Tongue (tissue), 2 donors: ENCODE measurements around the gene MICALL2. TPM values are rescaled to one million over a fixed set of nuclear protein-coding genes. Genes with fewer than 3 reads are reported as not detected.

Experiments
- DNase-seq: peaks from one replicate; pipeline ENCODE4 v3.0.0-alpha.2; 2015
- total RNA-seq: library from RNA; depleted of rRNA; stranded (reverse); fragments of >200 nt; gene quantifications from one replicate; pipeline ENCODE4 v1.2.3, GENCODE V29; 2014

The MICALL2 gene
- total RNA-seq, 1 donor from 2014 or later = 6.7 TPM

- DNase-seq = no peak
These were observed 64.9 kb downstream of the MICALL2 start for GRCh38 chr7:1394371-1394770.

- no peak for DNase-seq
These were observed 65.8 kb downstream of the MICALL2 start for GRCh38 chr7:1393421-1393820.

GRCh38 chr7:1392556-1392955, 66.7 kb downstream of the MICALL2 start:
- DNase-seq = no peak

- DNase-seq = no peak
These were observed 67.8 kb downstream of the MICALL2 start for GRCh38 chr7:1391449-1391848.

- no peak for DNase-seq
These were observed 70.5 kb downstream of the MICALL2 start for GRCh38 chr7:1388703-1389335.

DNA sequence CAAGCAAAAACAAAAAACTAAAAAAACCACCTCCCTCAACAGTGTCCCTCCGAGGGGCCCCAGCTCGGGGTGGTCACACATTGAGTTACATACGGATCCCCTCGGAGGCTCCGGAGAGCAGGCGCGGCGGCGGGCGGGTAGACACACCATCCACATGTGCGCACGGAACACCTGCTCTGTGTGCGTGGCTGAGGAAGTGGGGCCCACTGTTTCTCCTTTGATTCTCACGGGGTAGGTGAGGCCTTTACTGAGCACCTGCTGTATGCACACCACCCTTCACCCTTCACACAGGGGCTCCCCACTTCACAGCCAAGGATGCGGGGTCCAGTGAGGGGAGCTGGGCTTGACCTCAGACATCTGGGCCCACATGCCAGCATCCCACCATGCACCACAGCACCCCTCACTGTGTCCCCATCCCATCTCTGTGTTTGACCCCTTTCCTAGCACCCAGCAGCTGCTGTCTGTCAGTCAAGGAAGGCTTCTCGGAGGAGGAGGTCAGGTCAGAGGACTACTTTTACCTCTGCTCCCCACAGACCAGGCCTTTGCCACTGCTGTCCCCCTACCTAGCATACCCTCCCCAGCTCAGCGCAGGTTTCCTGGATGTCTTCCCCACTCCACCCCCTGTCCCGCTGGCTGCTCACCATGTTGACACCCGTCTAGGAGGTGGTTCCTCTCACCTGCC, 71.1 kb downstream of the MICALL2 start:
- DNase-seq = no peak

- no peak for DNase-seq
These were observed 72.0 kb downstream of the MICALL2 start for GRCh38 chr7:1387261-1387660.

- no peak for DNase-seq
These were observed 72.5 kb downstream of the MICALL2 start for GRCh38 chr7:1386623-1387220.

DNA sequence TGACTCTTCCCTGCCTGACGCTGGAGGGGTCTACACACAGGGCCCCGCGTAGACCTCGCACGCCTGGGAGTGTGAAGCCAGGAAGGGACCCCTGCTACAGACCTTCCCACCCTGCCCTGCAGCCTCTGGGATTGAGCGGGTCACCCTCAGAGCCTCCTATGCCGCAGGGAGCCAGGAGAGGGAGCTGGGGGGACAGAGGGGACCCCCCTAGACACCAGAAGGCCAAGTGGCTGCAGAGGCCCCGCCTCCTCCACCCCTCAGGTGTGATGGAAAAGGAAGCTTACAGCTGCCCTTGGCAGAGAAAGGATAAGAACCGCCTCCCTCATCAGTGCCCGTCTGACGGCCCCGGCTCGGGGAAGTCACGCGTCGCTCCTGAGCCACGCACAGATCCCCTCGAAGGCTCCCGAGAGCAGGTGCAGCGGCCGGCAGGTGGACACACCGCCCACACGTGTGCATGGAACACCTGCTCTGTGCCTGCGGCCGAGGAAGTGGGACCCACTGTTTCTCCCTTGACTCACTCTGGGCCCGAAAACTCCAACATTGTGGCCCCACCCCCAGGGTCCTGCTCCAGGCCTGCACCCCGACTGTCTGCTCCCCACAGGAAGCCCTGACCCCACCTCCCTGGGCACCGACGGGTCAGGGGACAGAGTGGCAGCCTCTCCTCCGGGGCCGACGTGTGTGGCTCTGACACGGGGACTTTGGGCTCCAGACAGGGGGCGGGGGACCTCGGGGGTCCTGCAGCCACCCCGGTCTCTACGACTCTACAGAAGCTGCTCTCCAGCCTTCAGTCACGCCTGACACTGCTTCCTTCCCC, 73.3 kb downstream of the MICALL2 start:
- no peak for DNase-seq

DNA sequence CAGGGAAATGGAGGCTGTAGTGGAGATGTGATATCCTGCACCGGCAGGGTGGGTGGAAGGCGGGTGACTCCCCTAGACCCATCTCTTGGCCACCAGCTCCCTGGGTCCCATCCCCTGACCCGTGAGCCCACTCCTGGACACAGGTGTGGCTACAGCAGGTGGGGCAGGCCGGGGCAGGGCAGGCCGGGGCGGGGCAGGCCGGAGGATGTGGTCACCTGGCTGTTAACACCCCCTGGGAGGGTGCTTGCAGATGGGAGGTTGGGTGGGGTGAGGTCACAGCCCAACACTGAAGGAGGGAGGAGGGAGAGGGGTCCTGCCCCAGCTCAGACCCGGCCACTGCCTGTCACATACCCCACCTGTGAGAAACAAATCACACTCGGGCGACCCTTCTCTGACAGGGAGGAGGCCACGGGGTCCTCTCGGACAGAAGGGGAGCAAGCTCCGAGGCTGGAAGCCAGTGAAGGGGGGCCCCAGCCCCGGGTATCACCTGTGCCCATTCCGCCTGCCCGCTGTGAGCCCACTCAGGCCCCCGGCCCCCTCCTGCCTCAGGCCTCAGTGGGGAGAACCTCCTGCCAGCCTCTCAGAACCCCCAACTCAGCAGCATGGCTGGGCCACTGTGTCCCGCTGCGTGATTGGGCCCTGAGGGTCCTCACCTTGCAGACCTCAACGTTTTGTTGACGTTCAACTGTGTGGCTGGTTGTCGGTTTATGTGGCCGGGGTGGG, 74.0 kb downstream of the MICALL2 start:
- DNase-seq = no peak

Other genes with a start within 250 kb of the MICALL2 start
- not detected for gene UNCX, start 226.6 kb downstream of the MICALL2 start, total RNA-seq
- 38.7 TPM for gene INTS1, start 44.9 kb upstream of the MICALL2 start, total RNA-seq
- 26.6 TPM for gene MAFK, start 71.2 kb upstream of the MICALL2 start, total RNA-seq
- gene TMEM184A, start 96.7 kb upstream of the MICALL2 start, total RNA-seq = 22.1 TPM
- gene PSMG3, start 110.6 kb upstream of the MICALL2 start, total RNA-seq = 7.0 TPM
- gene ELFN1, start 210.8 kb upstream of the MICALL2 start, total RNA-seq = 4.3 TPM